Smooth muscle cell (in vitro differentiated cells): ENCODE results near the gene CEP120. TPM values are rescaled to one million over a fixed set of nuclear protein-coding genes. Genes with fewer than 3 reads are reported as not detected.

Experiments
- DNase-seq: peaks from one replicate; lab custom pipeline; 2025; ENCODE audit not compliant: unreplicated experiment; lab: John Stamatoyannopoulos, UW
- H2AFZ ChIP-seq: fragments of 200-600 bp; sonication (generic); 2 replicates; pipeline ENCODE4 v1.6.0; 2016; ENCODE audit warnings: antibody characterized with exemption, low read depth, mild to moderate bottlenecking
- H3F3A ChIP-seq: fragments of 200-600 bp; sonication (generic); 2 replicates; pipeline ENCODE4 v1.6.0; 2017; ENCODE audit warnings: antibody characterized with exemption, low read depth
- H3K27ac ChIP-seq: fragments of 200-600 bp; sonication (generic); 2 replicates; pipeline ENCODE4 v1.5.1; 2016; ENCODE audit warnings: low read depth, mild to moderate bottlenecking
- H3K27me3 ChIP-seq: fragments of 200-600 bp; sonication (generic); 2 replicates; pipeline ENCODE4 v1.6.1; 2016; ENCODE audit warnings: low read depth, mild to moderate bottlenecking
- H3K36me3 ChIP-seq: fragments of 200-600 bp; sonication (generic); 2 replicates; pipeline ENCODE4 v1.5.1; 2016; ENCODE audit warnings: low read depth
- H3K4me1 ChIP-seq: fragments of 200-600 bp; sonication (generic); 2 replicates; pipeline ENCODE4 v1.5.1; 2016; ENCODE audit warnings: low read depth
- H3K4me2 ChIP-seq: fragments of 200-600 bp; sonication (generic); 2 replicates; pipeline ENCODE4 v1.6.0; 2016; ENCODE audit warnings: mild to moderate bottlenecking
- H3K4me3 ChIP-seq: fragments of 200-600 bp; sonication (generic); 2 replicates; pipeline ENCODE4 v1.5.1; 2016; ENCODE audit warnings: mild to moderate bottlenecking
- H3K79me2 ChIP-seq: fragments of 200-600 bp; sonication (generic); 2 replicates; pipeline ENCODE4 v1.6.0; 2016; ENCODE audit warnings: low read depth, mild to moderate bottlenecking
- H3K9ac ChIP-seq: fragments of 200-600 bp; sonication (generic); 2 replicates; pipeline ENCODE4 v1.6.0; 2016; ENCODE audit warnings: low read depth
- H3K9me3 ChIP-seq: fragments of 200-600 bp; sonication (generic); replicated peaks from 2 replicates; pipeline ENCODE4 v1.5.1; 2016; ENCODE audit warnings: low read depth
- H4K20me1 ChIP-seq: fragments of 200-600 bp; sonication (generic); 2 replicates; pipeline ENCODE4 v1.6.0; 2016; ENCODE audit warnings: low read depth
- WGBS: methylation state at CpG from one replicate; pipeline ENCODE4 v1.1.7; 2016; ENCODE audit warnings: low lambda C conversion rate; 5-methylcytosine and 5-hydroxymethylcytosine counted together
- polyA plus RNA-seq: library from polyadenylated mRNA; unstranded; fragments of >200 nt; fragmentation: Nextera tagmentation; extraction: Ambion mirVana; gene quantifications from 2 replicates; pipeline ENCODE4 v1.2.1, GENCODE V29; 2016
- total RNA-seq: library from RNA; depleted of rRNA; stranded (reverse); fragments of >200 nt; gene quantifications from 2 replicates; pipeline ENCODE4 v1.2.3, GENCODE V29; 2014
- TF ChIP-seq, protein P1 (sequence below): fragments of 200-600 bp; sonication (generic); IDR thresholded peaks from 2 replicates; pipeline ENCODE4 v1.5.1; 2017; ENCODE audit warnings: borderline replicate concordance, mild to moderate bottlenecking, antibody characterized with exemption; ENCODE audit not compliant: insufficient read depth, poor library complexity, severe bottlenecking

Gene CEP120
- total and polyA plus RNA-seq, 2 experiments from 2014 or later = 6.5 to 30.2 TPM

DNA sequence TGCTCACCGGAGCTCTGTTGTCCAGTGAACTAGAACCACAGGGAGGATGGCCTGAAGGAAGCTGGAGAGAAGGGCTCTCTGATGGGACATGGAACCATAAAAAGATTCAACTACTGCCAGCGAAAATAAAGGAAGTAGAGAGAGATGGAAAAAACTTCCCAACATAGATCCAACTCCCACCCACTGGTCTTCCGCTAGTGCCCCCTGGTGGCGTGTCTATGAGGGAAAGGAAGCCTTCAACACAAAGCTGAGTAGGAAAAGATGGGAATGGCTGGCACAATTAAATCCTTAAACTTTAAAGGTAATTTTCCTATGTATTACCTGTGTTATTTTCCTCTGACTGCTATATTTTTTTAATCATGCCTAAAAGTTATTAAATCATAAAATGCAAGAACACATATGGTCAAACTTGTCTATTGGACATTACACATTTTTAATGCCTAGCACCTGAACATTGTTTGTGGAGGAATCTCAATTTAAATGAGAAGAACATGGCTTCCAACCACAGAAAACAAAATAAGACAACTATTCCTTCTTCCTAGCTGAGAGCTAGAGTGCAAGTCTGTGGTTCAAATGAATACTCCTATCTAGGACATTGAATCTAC lies 51.5 kb downstream of the CEP120 start:
- TF ChIP-seq, protein P1, sequence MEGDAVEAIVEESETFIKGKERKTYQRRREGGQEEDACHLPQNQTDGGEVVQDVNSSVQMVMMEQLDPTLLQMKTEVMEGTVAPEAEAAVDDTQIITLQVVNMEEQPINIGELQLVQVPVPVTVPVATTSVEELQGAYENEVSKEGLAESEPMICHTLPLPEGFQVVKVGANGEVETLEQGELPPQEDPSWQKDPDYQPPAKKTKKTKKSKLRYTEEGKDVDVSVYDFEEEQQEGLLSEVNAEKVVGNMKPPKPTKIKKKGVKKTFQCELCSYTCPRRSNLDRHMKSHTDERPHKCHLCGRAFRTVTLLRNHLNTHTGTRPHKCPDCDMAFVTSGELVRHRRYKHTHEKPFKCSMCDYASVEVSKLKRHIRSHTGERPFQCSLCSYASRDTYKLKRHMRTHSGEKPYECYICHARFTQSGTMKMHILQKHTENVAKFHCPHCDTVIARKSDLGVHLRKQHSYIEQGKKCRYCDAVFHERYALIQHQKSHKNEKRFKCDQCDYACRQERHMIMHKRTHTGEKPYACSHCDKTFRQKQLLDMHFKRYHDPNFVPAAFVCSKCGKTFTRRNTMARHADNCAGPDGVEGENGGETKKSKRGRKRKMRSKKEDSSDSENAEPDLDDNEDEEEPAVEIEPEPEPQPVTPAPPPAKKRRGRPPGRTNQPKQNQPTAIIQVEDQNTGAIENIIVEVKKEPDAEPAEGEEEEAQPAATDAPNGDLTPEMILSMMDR = peak; percentile 54
- Histone ChIP-seq H3K9ac (no peak overlapping the region), H3K9me3 (no peaks in the 10 kb centered on the region), H3K27me3 (no peaks in the 10 kb centered on the region), H4K20me1 (no peaks in the 10 kb centered on the region), H3K4me2 (no peak overlapping the region), H3K4me3 (no peak overlapping the region), H3K36me3 (peaks cover 5% of the 10 kb centered on the region), H3K27ac (no peak overlapping the region), H3K79me2 (no peaks in the 10 kb centered on the region), H3K4me1 (no peaks in the 10 kb centered on the region), H3F3A (no peaks in the 10 kb centered on the region), H2AFZ (no peak overlapping the region)
- DNase-seq = no peak
- 71% methylated on average over 4 of the region's 4 CpGs for WGBS

DNA sequence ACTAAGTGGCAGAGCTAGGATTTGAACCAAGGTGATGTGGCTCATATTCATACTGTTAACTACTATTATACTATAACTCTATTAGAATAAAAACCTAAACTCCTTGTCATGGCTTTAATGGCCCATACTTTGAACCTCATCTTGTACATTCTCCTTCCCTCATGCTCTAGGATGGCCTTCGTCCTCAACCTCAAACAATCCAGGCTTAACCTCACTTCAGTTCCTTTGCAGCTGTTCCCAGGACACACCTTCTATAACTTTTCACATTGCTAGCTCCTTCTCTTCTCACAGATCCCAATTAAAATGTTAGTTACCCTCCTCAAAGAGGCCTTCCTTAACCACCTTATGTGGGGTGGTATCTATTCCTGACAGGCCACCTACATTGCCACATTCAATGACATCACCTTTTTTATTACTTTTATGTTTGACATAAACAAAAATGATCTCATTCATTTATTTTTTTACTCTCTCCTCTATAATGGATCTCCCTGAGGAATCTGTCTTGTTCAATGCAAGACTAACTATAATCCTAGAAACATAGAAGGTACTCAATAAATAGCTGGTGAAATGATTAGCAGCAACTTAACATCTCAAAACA lies 53.7 kb downstream of the CEP120 start:
- H3K4me3 ChIP-seq = no peak overlapping the region
- peaks cover 6% of the 10 kb centered on the region for H3K4me1 ChIP-seq
- H3K27ac ChIP-seq = no peak overlapping the region
- H4K20me1 ChIP-seq = no peaks in the 10 kb centered on the region
- no peak for DNase-seq
- no peaks in the 10 kb centered on the region for H3K9me3 ChIP-seq
- no peak overlapping the region for H3K4me2 ChIP-seq
- H3K36me3 ChIP-seq = peaks cover 5% of the 10 kb centered on the region
- no peaks in the 10 kb centered on the region for H3F3A ChIP-seq
- 39% methylated on average over 1 of the region's 1 CpG for WGBS
- TF ChIP-seq, protein P1 = no peak
- no peaks in the 10 kb centered on the region for H3K27me3 ChIP-seq
- H3K79me2 ChIP-seq = peaks cover 4% of the 10 kb centered on the region
- H3K9ac ChIP-seq = no peak overlapping the region
- no peak overlapping the region for H2AFZ ChIP-seq

DNA sequence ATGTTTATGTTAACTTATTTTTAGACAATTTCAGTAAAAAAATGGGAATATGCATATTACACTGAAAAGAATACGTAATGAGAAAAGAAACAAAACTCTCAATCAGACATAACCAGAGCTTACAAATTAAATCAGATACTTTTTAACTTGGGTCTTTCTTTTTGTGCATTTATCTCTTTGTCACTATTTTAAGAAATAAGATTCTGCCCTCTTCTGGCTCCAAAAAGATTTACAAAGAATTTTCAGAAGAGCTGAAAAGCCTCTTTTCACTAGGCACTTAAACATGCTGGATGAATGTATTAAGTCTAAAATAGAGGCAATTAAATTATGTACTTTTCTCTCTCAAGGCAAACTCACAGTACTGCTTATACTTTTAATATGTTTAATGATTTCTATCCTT lies 55.5 kb downstream of the CEP120 start:
- no peaks in the 10 kb centered on the region for H3K36me3 ChIP-seq
- no peak for DNase-seq
- H3K4me2 ChIP-seq = no peak overlapping the region
- H3K4me1 ChIP-seq = peaks cover 6% of the 10 kb centered on the region
- H3F3A ChIP-seq = no peaks in the 10 kb centered on the region
- H3K9me3 ChIP-seq = no peaks in the 10 kb centered on the region
- no peak overlapping the region for H2AFZ ChIP-seq
- no peaks in the 10 kb centered on the region for H3K27me3 ChIP-seq
- no peak overlapping the region for H3K9ac ChIP-seq
- H3K79me2 ChIP-seq = peaks cover 7% of the 10 kb centered on the region
- TF ChIP-seq, protein P1 = peak; percentile 51
- H3K4me3 ChIP-seq = no peak overlapping the region
- H3K27ac ChIP-seq = no peak overlapping the region
- 79% methylated on average over 1 of the region's 1 CpG for WGBS
- no peaks in the 10 kb centered on the region for H4K20me1 ChIP-seq

DNA sequence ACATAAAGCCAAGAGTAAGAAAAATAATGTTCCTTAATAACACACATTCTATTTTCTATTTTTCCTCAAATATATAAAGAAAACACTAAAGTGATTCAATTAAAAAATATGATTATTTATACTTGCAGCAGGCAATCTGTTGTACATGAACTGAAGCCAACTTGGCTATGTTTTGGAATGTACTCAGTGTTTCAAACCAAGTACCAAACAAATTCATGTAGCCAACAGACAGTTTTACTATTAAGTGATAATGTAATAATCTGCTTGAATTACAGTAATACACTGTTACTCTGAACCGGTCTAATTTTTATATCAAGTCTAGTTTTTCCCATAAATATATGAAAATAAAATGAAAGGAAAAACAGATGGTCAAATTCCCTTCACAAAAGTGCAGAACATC lies 58.0 kb downstream of the CEP120 start:
- no peak overlapping the region for H3K27ac ChIP-seq

More for the DNA sequence above, 58.0 kb downstream of the CEP120 start:
- H4K20me1 ChIP-seq = no peaks in the 10 kb centered on the region
- 89% methylated on average over 1 of the region's 1 CpG for WGBS
- H3F3A ChIP-seq = no peaks in the 10 kb centered on the region
- no peak overlapping the region for H2AFZ ChIP-seq
- no peak overlapping the region for H3K9ac ChIP-seq
- H3K36me3 ChIP-seq = no peaks in the 10 kb centered on the region
- TF ChIP-seq, protein P1 = no peak
- H3K79me2 ChIP-seq = peaks cover 7% of the 10 kb centered on the region
- H3K4me3 ChIP-seq = no peak overlapping the region
- no peaks in the 10 kb centered on the region for H3K27me3 ChIP-seq
- peak overlapping the region; percentile 66 for H3K4me2 ChIP-seq
- no peak for DNase-seq
- no peaks in the 10 kb centered on the region for H3K9me3 ChIP-seq
- H3K4me1 ChIP-seq = peaks cover 6% of the 10 kb centered on the region
